K562 (cell line): Measurements from ENCODE around the gene PNP. TPM values are rescaled to one million over a fixed set of nuclear protein-coding genes. Genes with fewer than 3 reads are reported as not detected.

Experiments used
- ERF ChIP-seq: fragments of 450-650 bp; formaldehyde crosslinking; IDR thresholded peaks from 2 replicates; pipeline ENCODE4 v1.4.0; 2020; ENCODE audit warnings: mild to moderate bottlenecking, mixed read lengths
- ILK ChIP-seq: fragments of 450-650 bp; IDR thresholded peaks from 2 replicates; pipeline ENCODE4 v1.6.1; 2016; ENCODE audit warnings: missing genetic modification characterization, low read depth, mild to moderate bottlenecking, missing compliant biosample characterization, moderate library complexity, borderline replicate concordance
- NCOA1 ChIP-seq: fragments of 450-650 bp; IDR thresholded peaks from 2 replicates; pipeline ENCODE4 v1.6.1; 2016; ENCODE audit warnings: low read depth
- NFIC ChIP-seq: fragments of 450-650 bp; IDR thresholded peaks from 2 replicates; pipeline ENCODE4 v1.6.1; 2017; ENCODE audit warnings: mild to moderate bottlenecking, inconsistent platforms
- PHF20 ChIP-seq: fragments of 450-650 bp; IDR thresholded peaks from 2 replicates; pipeline ENCODE4 v1.6.1; 2018; ENCODE audit not compliant: partially characterized antibody
- POLR2H ChIP-seq: IDR thresholded peaks from 2 replicates; pipeline ENCODE4 v1.6.1; 2016; ENCODE audit warnings: missing genetic modification characterization, low read depth, mild to moderate bottlenecking, control low read depth, missing compliant biosample characterization, moderate library complexity
- POLR3G ChIP-seq: IDR thresholded peaks from 2 replicates; pipeline ENCODE4 v1.6.1; 2011; ENCODE audit not compliant: insufficient read length, insufficient replicate concordance; ENCODE audit errors: extremely low read depth
- SAFB ChIP-seq: fragments of 200-400 bp; formaldehyde crosslinking; IDR thresholded peaks from 2 replicates; pipeline ENCODE4 v1.6.1; 2017; ENCODE audit warnings: low read depth, low read length, borderline replicate concordance
- TAF15 ChIP-seq: fragments of 200-400 bp; formaldehyde crosslinking; IDR thresholded peaks from 2 replicates; pipeline ENCODE4 v1.6.1; 2017; ENCODE audit warnings: mild to moderate bottlenecking, low read depth, low read length, moderate library complexity
- ZNF175 ChIP-seq: fragments of 200-800 bp; sonication (Bioruptor generic); IDR thresholded peaks from 2 replicates; pipeline ENCODE4 v1.6.1; 2016; ENCODE audit warnings: low read depth, mild to moderate bottlenecking, missing genetic modification characterization, missing compliant biosample characterization
- polyA plus RNA-seq, 8 experiments: library from polyadenylated mRNA; depleted of rRNA in 4 of 8; stranded (reverse) in 5 of 8; unstranded in 3 of 8; fragments of >200 nt; fragmentation: Nextera tagmentation in 2 of 8; fragmentation: Illumina TruSeq in 1 of 8; extraction: Ambion mirVana in 2 of 8; extraction: Trizol in 1 of 8; gene quantifications; 2 replicates each; pipeline versions ENCODE4 v1.2.1 to v1.2.3, GENCODE V29; 2011 to 2014; ENCODE audit warnings: inconsistent platforms in 1 of 8, missing spikeins in 1 of 8
- total RNA-seq, 7 experiments: library from RNA; depleted of rRNA in 6 of 7; stranded (reverse); fragments of >200 nt in 6 of 7; fragmentation: Illumina TruSeq in 2 of 7; extraction: Trizol in 2 of 7; gene quantifications; 2 replicates each; pipeline versions ENCODE4 v1.2.1 to v1.2.3, GENCODE V29; 2011 to 2021; ENCODE audit warnings: low replicate concordance in 1 of 7
- TF ChIP-seq, protein P1 (sequence below): fragments of 450-650 bp; IDR thresholded peaks from 2 replicates; pipeline ENCODE4 v1.6.1; 2018; ENCODE audit not compliant: partially characterized antibody
- TF ChIP-seq, protein P2 (sequence below): sonication (generic); formaldehyde crosslinking; IDR thresholded peaks from 2 replicates; pipeline ENCODE4 v1.8.0; 2023; ENCODE audit warnings: mild to moderate bottlenecking, missing genetic modification reagents
- TF ChIP-seq, protein P3 (sequence below): fragments of 450-650 bp; IDR thresholded peaks from 2 replicates; pipeline ENCODE4 v1.6.1; 2017; ENCODE audit warnings: antibody characterized with exemption, mild to moderate bottlenecking

The PNP gene
- total and polyA plus RNA-seq, 9 of the 15 experiments (the other 6 are each of a cell fraction or from before 2014, with no cell fraction given): 92.5 to 288 (median 137) TPM

DNA sequence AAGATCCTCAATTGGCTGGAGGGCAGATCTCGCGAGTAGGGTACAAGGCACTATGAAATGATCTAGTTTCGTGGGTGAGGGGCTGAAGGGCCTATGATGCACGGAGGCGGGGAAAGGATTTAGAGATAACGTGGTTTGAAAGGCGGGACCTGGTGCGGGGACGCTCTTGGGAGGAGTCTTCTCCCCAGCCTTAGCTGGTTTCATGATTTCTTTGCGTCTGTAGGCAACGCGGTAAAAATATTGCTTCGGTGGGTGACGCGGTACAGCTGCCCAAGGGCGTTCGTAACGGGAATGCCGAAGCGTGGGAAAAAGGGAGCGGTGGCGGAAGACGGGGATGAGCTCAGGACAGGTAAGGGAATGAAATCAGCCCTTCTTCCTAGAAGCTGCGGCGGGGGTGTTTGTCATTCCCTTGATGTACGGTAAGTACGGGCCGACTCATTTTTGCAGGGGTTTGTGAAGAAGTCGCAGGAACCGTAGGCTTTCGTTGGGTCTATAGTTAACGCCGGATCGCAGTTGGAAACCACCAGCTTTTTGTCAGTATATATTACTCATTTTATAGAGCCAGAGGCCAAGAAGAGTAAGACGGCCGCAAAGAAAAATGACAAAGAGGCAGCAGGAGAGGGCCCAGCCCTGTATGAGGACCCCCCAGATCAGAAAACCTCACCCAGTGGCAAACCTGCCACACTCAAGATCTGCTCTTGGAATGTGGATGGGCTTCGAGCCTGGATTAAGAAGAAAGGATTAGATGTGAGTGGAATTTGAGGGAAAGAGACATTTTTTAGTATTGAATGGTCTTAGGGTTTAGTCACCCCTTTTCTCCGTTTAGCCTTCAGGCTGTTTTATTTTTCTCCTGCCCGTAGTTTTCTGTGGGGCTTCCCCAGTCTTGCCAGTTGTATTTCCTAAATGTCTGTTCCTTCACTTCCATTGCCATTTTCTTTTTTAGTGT lies 13.6 kb upstream of the PNP start (continued):
- TF ChIP-seq, protein P1, sequence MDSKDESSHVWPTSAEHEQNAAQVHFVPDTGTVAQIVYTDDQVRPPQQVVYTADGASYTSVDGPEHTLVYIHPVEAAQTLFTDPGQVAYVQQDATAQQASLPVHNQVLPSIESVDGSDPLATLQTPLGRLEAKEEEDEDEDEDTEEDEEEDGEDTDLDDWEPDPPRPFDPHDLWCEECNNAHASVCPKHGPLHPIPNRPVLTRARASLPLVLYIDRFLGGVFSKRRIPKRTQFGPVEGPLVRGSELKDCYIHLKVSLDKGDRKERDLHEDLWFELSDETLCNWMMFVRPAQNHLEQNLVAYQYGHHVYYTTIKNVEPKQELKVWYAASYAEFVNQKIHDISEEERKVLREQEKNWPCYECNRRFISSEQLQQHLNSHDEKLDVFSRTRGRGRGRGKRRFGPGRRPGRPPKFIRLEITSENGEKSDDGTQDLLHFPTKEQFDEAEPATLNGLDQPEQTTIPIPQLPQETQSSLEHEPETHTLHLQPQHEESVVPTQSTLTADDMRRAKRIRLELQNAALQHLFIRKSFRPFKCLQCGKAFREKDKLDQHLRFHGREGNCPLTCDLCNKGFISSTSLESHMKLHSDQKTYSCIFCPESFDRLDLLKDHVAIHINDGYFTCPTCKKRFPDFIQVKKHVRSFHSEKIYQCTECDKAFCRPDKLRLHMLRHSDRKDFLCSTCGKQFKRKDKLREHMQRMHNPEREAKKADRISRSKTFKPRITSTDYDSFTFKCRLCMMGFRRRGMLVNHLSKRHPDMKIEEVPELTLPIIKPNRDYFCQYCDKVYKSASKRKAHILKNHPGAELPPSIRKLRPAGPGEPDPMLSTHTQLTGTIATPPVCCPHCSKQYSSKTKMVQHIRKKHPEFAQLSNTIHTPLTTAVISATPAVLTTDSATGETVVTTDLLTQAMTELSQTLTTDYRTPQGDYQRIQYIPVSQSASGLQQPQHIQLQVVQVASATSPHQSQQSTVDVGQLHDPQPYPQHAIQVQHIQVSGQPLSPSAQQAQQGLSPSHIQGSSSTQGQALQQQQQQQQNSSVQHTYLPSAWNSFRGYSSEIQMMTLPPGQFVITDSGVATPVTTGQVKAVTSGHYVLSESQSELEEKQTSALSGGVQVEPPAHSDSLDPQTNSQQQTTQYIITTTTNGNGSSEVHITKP: peak; percentile 91
- TF ChIP-seq, protein P2, sequence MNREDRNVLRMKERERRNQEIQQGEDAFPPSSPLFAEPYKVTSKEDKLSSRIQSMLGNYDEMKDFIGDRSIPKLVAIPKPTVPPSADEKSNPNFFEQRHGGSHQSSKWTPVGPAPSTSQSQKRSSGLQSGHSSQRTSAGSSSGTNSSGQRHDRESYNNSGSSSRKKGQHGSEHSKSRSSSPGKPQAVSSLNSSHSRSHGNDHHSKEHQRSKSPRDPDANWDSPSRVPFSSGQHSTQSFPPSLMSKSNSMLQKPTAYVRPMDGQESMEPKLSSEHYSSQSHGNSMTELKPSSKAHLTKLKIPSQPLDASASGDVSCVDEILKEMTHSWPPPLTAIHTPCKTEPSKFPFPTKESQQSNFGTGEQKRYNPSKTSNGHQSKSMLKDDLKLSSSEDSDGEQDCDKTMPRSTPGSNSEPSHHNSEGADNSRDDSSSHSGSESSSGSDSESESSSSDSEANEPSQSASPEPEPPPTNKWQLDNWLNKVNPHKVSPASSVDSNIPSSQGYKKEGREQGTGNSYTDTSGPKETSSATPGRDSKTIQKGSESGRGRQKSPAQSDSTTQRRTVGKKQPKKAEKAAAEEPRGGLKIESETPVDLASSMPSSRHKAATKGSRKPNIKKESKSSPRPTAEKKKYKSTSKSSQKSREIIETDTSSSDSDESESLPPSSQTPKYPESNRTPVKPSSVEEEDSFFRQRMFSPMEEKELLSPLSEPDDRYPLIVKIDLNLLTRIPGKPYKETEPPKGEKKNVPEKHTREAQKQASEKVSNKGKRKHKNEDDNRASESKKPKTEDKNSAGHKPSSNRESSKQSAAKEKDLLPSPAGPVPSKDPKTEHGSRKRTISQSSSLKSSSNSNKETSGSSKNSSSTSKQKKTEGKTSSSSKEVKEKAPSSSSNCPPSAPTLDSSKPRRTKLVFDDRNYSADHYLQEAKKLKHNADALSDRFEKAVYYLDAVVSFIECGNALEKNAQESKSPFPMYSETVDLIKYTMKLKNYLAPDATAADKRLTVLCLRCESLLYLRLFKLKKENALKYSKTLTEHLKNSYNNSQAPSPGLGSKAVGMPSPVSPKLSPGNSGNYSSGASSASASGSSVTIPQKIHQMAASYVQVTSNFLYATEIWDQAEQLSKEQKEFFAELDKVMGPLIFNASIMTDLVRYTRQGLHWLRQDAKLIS: no peak
- TF ChIP-seq SAFB (no peak), ERF (CRISPR knock-in tag) (no peak), POLR3G (no peak), NFIC (no peak), TAF15 (no peak), PHF20 (no peak), ZNF175 (CRISPR knock-in tag) (0 out of 2 replicates have a peak, but pooled peaks have one; percentile 46), NCOA1 (peak; percentile 72), ILK (tag) (no peak), POLR2H (tag) (no peak)
- TF ChIP-seq, protein P3, sequence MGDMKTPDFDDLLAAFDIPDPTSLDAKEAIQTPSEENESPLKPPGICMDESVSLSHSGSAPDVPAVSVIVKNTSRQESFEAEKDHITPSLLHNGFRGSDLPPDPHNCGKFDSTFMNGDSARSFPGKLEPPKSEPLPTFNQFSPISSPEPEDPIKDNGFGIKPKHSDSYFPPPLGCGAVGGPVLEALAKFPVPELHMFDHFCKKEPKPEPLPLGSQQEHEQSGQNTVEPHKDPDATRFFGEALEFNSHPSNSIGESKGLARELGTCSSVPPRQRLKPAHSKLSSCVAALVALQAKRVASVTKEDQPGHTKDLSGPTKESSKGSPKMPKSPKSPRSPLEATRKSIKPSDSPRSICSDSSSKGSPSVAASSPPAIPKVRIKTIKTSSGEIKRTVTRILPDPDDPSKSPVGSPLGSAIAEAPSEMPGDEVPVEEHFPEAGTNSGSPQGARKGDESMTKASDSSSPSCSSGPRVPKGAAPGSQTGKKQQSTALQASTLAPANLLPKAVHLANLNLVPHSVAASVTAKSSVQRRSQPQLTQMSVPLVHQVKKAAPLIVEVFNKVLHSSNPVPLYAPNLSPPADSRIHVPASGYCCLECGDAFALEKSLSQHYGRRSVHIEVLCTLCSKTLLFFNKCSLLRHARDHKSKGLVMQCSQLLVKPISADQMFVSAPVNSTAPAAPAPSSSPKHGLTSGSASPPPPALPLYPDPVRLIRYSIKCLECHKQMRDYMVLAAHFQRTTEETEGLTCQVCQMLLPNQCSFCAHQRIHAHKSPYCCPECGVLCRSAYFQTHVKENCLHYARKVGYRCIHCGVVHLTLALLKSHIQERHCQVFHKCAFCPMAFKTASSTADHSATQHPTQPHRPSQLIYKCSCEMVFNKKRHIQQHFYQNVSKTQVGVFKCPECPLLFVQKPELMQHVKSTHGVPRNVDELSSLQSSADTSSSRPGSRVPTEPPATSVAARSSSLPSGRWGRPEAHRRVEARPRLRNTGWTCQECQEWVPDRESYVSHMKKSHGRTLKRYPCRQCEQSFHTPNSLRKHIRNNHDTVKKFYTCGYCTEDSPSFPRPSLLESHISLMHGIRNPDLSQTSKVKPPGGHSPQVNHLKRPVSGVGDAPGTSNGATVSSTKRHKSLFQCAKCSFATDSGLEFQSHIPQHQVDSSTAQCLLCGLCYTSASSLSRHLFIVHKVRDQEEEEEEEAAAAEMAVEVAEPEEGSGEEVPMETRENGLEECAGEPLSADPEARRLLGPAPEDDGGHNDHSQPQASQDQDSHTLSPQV: no peak
